NCI-H69 (cell line): ENCODE data around the gene LGALS9.

Experiments used
- DNase-seq: peaks from one replicate; lab custom pipeline; 2025; lab: John Stamatoyannopoulos, UW

LGALS9 gene

GRCh38 chr17:27630607-27631410 lies at the start of gene LGALS9:
Gene LGALS9, plus strand, starts transcription at chr17:27631188. Its CDS starts 78 bp downstream, at chr17:27631266.
- peak; percentile 45 for DNase-seq

GRCh38 chr17:27582696-27583095 lies 48.3 kb upstream of the LGALS9 start:
- no peak for DNase-seq

- no peak for DNase-seq
Observed at GRCh38 chr17:27585153-27585681, 45.8 kb upstream of the LGALS9 start.

GRCh38 chr17:27585792-27586191 lies 45.2 kb upstream of the LGALS9 start:
- DNase-seq, result no peak

- DNase-seq, result no peak
Observed at GRCh38 chr17:27586203-27586721, 44.7 kb upstream of the LGALS9 start.

- no peak for DNase-seq
Observed at GRCh38 chr17:27588354-27588753, 42.6 kb upstream of the LGALS9 start.

GRCh38 chr17:27590864-27591263 lies 40.1 kb upstream of the LGALS9 start:
- DNase-seq, result no peak

- no peak for DNase-seq
Observed at GRCh38 chr17:27591986-27592385, 39.0 kb upstream of the LGALS9 start.

GRCh38 chr17:27593232-27593856 lies 37.6 kb upstream of the LGALS9 start:
- no peak for DNase-seq

- DNase-seq, result no peak
Observed at GRCh38 chr17:27593857-27594255, 37.1 kb upstream of the LGALS9 start.

- no peak for DNase-seq
Observed at GRCh38 chr17:27595208-27595607, 35.8 kb upstream of the LGALS9 start.

- no peak for DNase-seq
Observed at GRCh38 chr17:27596096-27596495, 34.9 kb upstream of the LGALS9 start.

GRCh38 chr17:27596566-27597187 lies 34.3 kb upstream of the LGALS9 start:
- peak; percentile 26 for DNase-seq

- no peak for DNase-seq
Observed at GRCh38 chr17:27597188-27597580, 33.8 kb upstream of the LGALS9 start.

- DNase-seq, result no peak
Observed at GRCh38 chr17:27597783-27598320, 33.1 kb upstream of the LGALS9 start.

GRCh38 chr17:27598337-27599050 lies 32.5 kb upstream of the LGALS9 start:
- DNase-seq, result no peak

- no peak for DNase-seq
Observed at GRCh38 chr17:27600471-27600870, 30.5 kb upstream of the LGALS9 start.

GRCh38 chr17:27601069-27601974 lies 29.7 kb upstream of the LGALS9 start:
- peak; percentile 74 for DNase-seq

- no peak for DNase-seq
Observed at GRCh38 chr17:27601975-27602302, 29.0 kb upstream of the LGALS9 start.

GRCh38 chr17:27602721-27603420 lies 28.1 kb upstream of the LGALS9 start:
- peak; percentile 66 for DNase-seq
